Raji (cell line): Measurements from ENCODE around the gene MAPK10.

Source experiments
- POLR2A ChIP-seq: IDR thresholded peaks from 2 replicates; pipeline ENCODE4 v1.6.1; 2011; ENCODE audit warnings: low read depth, low read length, control low read depth; ENCODE audit not compliant: insufficient read depth

The MAPK10 gene

GRCh38 chr4:86019906-86020305, 339.9 kb downstream of the MAPK10 start:
- no peak for TF ChIP-seq POLR2A

- no peak for TF ChIP-seq POLR2A
Observed at GRCh38 chr4:86019362-86019761, 340.5 kb downstream of the MAPK10 start.

GRCh38 chr4:86015412-86016350, 344.2 kb downstream of the MAPK10 start:
- TF ChIP-seq POLR2A: no peak

GRCh38 chr4:86014599-86014998, 345.3 kb downstream of the MAPK10 start:
- TF ChIP-seq POLR2A: no peak

GRCh38 chr4:86013621-86014020, 346.2 kb downstream of the MAPK10 start:
- no peak for TF ChIP-seq POLR2A

- TF ChIP-seq POLR2A: no peak
Observed at GRCh38 chr4:86011117-86011516, 348.7 kb downstream of the MAPK10 start.

GRCh38 chr4:86007042-86007441, 352.8 kb downstream of the MAPK10 start:
- TF ChIP-seq POLR2A: no peak

- no peak for TF ChIP-seq POLR2A
Observed at GRCh38 chr4:86006057-86006456, 353.8 kb downstream of the MAPK10 start.

GRCh38 chr4:86004030-86004429, 355.8 kb downstream of the MAPK10 start:
- no peak for TF ChIP-seq POLR2A

- TF ChIP-seq POLR2A: no peak
Observed at GRCh38 chr4:86001591-86001990, 358.3 kb downstream of the MAPK10 start.

GRCh38 chr4:85995361-85995760, 364.5 kb downstream of the MAPK10 start:
- TF ChIP-seq POLR2A: no peak

GRCh38 chr4:85994576-85994975, 365.3 kb downstream of the MAPK10 start:
- TF ChIP-seq POLR2A: no peak

- no peak for TF ChIP-seq POLR2A
Observed at GRCh38 chr4:85993641-85994040, 366.2 kb downstream of the MAPK10 start.

GRCh38 chr4:85986266-85986665, 373.6 kb downstream of the MAPK10 start:
- no peak for TF ChIP-seq POLR2A

- no peak for TF ChIP-seq POLR2A
Observed at GRCh38 chr4:85979276-85979675, 380.6 kb downstream of the MAPK10 start.

- no peak for TF ChIP-seq POLR2A
Observed at GRCh38 chr4:85970535-85970934, 389.3 kb downstream of the MAPK10 start.
